ENCODE results near the gene CALCOCO2.
"Not testable (repeated sequence)": the region's sequence is repeated elsewhere in the genome, so short reads cannot be mapped to it uniquely, and the experiment has no call there.

Gene CALCOCO2

GRCh38 chr17:48830840-48831548, at the start of gene CALCOCO2:
TSS of gene CALCOCO2 (plus strand) at chr17:48831035. CDS start at chr17:48841708, 10,673 bp downstream.
- DNase-seq (ENCODE audit: low read depth) = peak; percentile 89
- 0 out of 2 replicates have a peak, but pooled peaks have one; percentile 0 for TF ChIP-seq CTCF (conservative IDR thresholded peaks at IDR 0.05; ENCODE audit: low read length)
- H3K4me3 ChIP-seq (ENCODE audit: low read length) = peak within 1 kb of the TSS; percentile 99

GRCh38 chr17:48787828-48788227, 43.0 kb upstream of the CALCOCO2 start:
- no peak for DNase-seq (ENCODE audit: low read depth)
- no peak for TF ChIP-seq CTCF (conservative IDR thresholded peaks at IDR 0.05; ENCODE audit: low read length)
- H3K4me3 ChIP-seq (ENCODE audit: low read length) = no peak overlapping the region

- no peak for DNase-seq (ENCODE audit: low read depth)
- no peak for TF ChIP-seq CTCF (conservative IDR thresholded peaks at IDR 0.05; ENCODE audit: low read length)
- H3K4me3 ChIP-seq (ENCODE audit: low read length) = no peak overlapping the region
These were observed 40.2 kb upstream of the CALCOCO2 start for GRCh38 chr17:48790607-48791127.

GRCh38 chr17:48791128-48792032, 39.5 kb upstream of the CALCOCO2 start:
- peak; percentile 89 for TF ChIP-seq CTCF (conservative IDR thresholded peaks at IDR 0.05; ENCODE audit: low read length)
- peak; percentile 88 for DNase-seq (ENCODE audit: low read depth)
- no peak overlapping the region for H3K4me3 ChIP-seq (ENCODE audit: low read length)

GRCh38 chr17:48792033-48792798, 38.6 kb upstream of the CALCOCO2 start:
- TF ChIP-seq CTCF (conservative IDR thresholded peaks at IDR 0.05; ENCODE audit: low read length) = no peak
- H3K4me3 ChIP-seq (ENCODE audit: low read length) = no peak overlapping the region
- no peak for DNase-seq (ENCODE audit: low read depth)

GRCh38 chr17:48795444-48796162, 35.2 kb upstream of the CALCOCO2 start:
- no peak overlapping the region for H3K4me3 ChIP-seq (ENCODE audit: low read length)
- peak; percentile 93 for DNase-seq (ENCODE audit: low read depth)
- no peak for TF ChIP-seq CTCF (conservative IDR thresholded peaks at IDR 0.05; ENCODE audit: low read length)

GRCh38 chr17:48796163-48796522, 34.7 kb upstream of the CALCOCO2 start:
- DNase-seq (ENCODE audit: low read depth) = not testable (repeated sequence)

More at GRCh38 chr17:48796163-48796522, 34.7 kb upstream of the CALCOCO2 start:
- H3K4me3 ChIP-seq (ENCODE audit: low read length) = not testable (repeated sequence)

Data from AG10803 (cell line).